CD4-positive, alpha-beta T cell treated with Interleukin-2 at 100 ng/mL for 4 hours (primary cell): ENCODE data around the gene CLUH.

ENCODE experiments used
- DNase-seq: peaks from one replicate; pipeline ENCODE4 v3.0.0-alpha.2; 2020; ENCODE audit warnings: low spot score

CLUH gene

GRCh38 chr17:2711608-2712299, at the start of gene CLUH:
Gene CLUH, minus strand, starts transcription at chr17:2711764. Its CDS starts 103 bp downstream, at chr17:2711661.
- peak; percentile 97 for DNase-seq

- no peak for DNase-seq
These were observed 47.3 kb upstream of the CLUH start for GRCh38 chr17:2758870-2759269.

GRCh38 chr17:2755891-2756724, 44.5 kb upstream of the CLUH start:
- no peak for DNase-seq

GRCh38 chr17:2751491-2751890, 39.9 kb upstream of the CLUH start:
- DNase-seq = no peak

- no peak for DNase-seq
These were observed 39.2 kb upstream of the CLUH start for GRCh38 chr17:2750721-2751120.

- DNase-seq = peak; percentile 70
These were observed 38.2 kb upstream of the CLUH start for GRCh38 chr17:2749784-2750181.

GRCh38 chr17:2749058-2749783, 37.7 kb upstream of the CLUH start, which contains the start of gene CCDC92B:
Gene CCDC92B, minus strand, starts transcription at chr17:2749652. Its CDS starts 14,507 bp downstream, at chr17:2735145.
- no peak for DNase-seq

- DNase-seq = no peak
These were observed 33.9 kb upstream of the CLUH start for GRCh38 chr17:2745317-2746037.

- no peak for DNase-seq
These were observed 26.1 kb upstream of the CLUH start for GRCh38 chr17:2737693-2738092.

- no peak for DNase-seq
These were observed 25.4 kb upstream of the CLUH start for GRCh38 chr17:2736956-2737355.

- DNase-seq = no peak
These were observed 24.3 kb upstream of the CLUH start for GRCh38 chr17:2735896-2736295.

- DNase-seq = no peak
These were observed 23.4 kb upstream of the CLUH start for GRCh38 chr17:2734939-2735338.

GRCh38 chr17:2731807-2732206, 20.2 kb upstream of the CLUH start:
- DNase-seq = no peak

GRCh38 chr17:2730764-2731353, 19.3 kb upstream of the CLUH start:
- DNase-seq = no peak

- peak; percentile 31 for DNase-seq
These were observed 13.2 kb upstream of the CLUH start for GRCh38 chr17:2724784-2725164.

GRCh38 chr17:2723997-2724783, 12.6 kb upstream of the CLUH start:
- no peak for DNase-seq

GRCh38 chr17:2723505-2723996, 12.0 kb upstream of the CLUH start:
- DNase-seq = no peak

- DNase-seq = no peak
These were observed 11.0 kb upstream of the CLUH start for GRCh38 chr17:2722611-2723010.

- DNase-seq = no peak
These were observed 10.0 kb upstream of the CLUH start for GRCh38 chr17:2721603-2722002.

- no peak for DNase-seq
These were observed 8.3 kb upstream of the CLUH start for GRCh38 chr17:2719861-2720260.
